HG03103 (cell line): ENCODE data around the gene TTLL6.
"Not testable (repeated sequence)": the region's sequence is repeated elsewhere in the genome, so short reads cannot be mapped to it uniquely, and the experiment has no call there.

ENCODE experiments used
- ATAC-seq: cut with Tn5 transposase; IDR thresholded peaks from one replicate; pipeline ENCODE4 v1.9.1; 2021; ENCODE audit warnings: low read depth; ENCODE audit not compliant: unreplicated experiment

The TTLL6 gene

GRCh38 chr17:48725288-48726064, 91.6 kb downstream of the TTLL6 start:
- no peak for ATAC-seq

- ATAC-seq: no peak
Measured at GRCh38 chr17:48725004-48725287, 92.1 kb downstream of the TTLL6 start.

GRCh38 chr17:48724251-48725003, 92.6 kb downstream of the TTLL6 start:
- no peak for ATAC-seq

- no peak for ATAC-seq
Measured at GRCh38 chr17:48723423-48724250, 93.4 kb downstream of the TTLL6 start.

GRCh38 chr17:48722915-48723422, 94.1 kb downstream of the TTLL6 start, which contains the start of gene PRAC2:
Gene PRAC2, plus strand, starts transcription at chr17:48723185. Its CDS starts 1,226 bp downstream, at chr17:48724411.
- no peak for ATAC-seq

- no peak for ATAC-seq
Measured at GRCh38 chr17:48722201-48722907, 94.7 kb downstream of the TTLL6 start, which contains the start of gene PRAC1. Gene PRAC1, minus strand, starts transcription at chr17:48722518. Its CDS starts 126 bp downstream, at chr17:48722392.

GRCh38 chr17:48721009-48721402, 96.0 kb downstream of the TTLL6 start:
- no peak for ATAC-seq

GRCh38 chr17:48720266-48721008, 96.6 kb downstream of the TTLL6 start:
- ATAC-seq: no peak

- ATAC-seq: no peak
Measured at GRCh38 chr17:48719642-48720265, 97.3 kb downstream of the TTLL6 start.

GRCh38 chr17:48718761-48719641, 98.0 kb downstream of the TTLL6 start:
- ATAC-seq: no peak

GRCh38 chr17:48718227-48718760, 98.7 kb downstream of the TTLL6 start:
- ATAC-seq: no peak

- ATAC-seq: no peak
Measured at GRCh38 chr17:48717367-48718226, 99.4 kb downstream of the TTLL6 start.

GRCh38 chr17:48716549-48716948, 100.5 kb downstream of the TTLL6 start:
- ATAC-seq: not testable (repeated sequence)

GRCh38 chr17:48715496-48716399, 101.3 kb downstream of the TTLL6 start:
- ATAC-seq: no peak
